Measurements from ENCODE around the gene PIGS.
"Not testable (repeated sequence)": the region's sequence is repeated elsewhere in the genome, so short reads cannot be mapped to it uniquely, and the experiment has no call there.

Gene PIGS

GRCh38 chr17:28578246-28579195, 7.2 kb upstream of the PIGS start:
- DNase-seq: no peak

GRCh38 chr17:28577466-28577824, 6.1 kb upstream of the PIGS start:
- no peak for DNase-seq

GRCh38 chr17:28576758-28577465, 5.6 kb upstream of the PIGS start, which contains the start of gene ALDOC:
Gene ALDOC (minus strand): TSS chr17:28576895. CDS start chr17:28575532, 1,363 bp downstream.
- peak; percentile 50 for DNase-seq

GRCh38 chr17:28576016-28576415, 4.7 kb upstream of the PIGS start:
- DNase-seq: not testable (repeated sequence)

- DNase-seq: no peak
These were observed 3.9 kb upstream of the PIGS start for GRCh38 chr17:28575126-28575795.

GRCh38 chr17:28574526-28574925, 3.2 kb upstream of the PIGS start:
- DNase-seq: no peak

- DNase-seq: no peak
These were observed 2.7 kb upstream of the PIGS start for GRCh38 chr17:28573966-28574480.

GRCh38 chr17:28573521-28573920, 2.2 kb upstream of the PIGS start:
- no peak for DNase-seq

GRCh38 chr17:28573040-28573380, 1.7 kb upstream of the PIGS start:
- DNase-seq: no peak

- no peak for DNase-seq
These were observed 1.1 kb upstream of the PIGS start for GRCh38 chr17:28572259-28573039.

GRCh38 chr17:28570716-28571360, 486 bp downstream of the PIGS start:
- no peak for DNase-seq

- DNase-seq: no peak
These were observed 1.9 kb downstream of the PIGS start for GRCh38 chr17:28569446-28569845.

GRCh38 chr17:28567604-28568003, 3.7 kb downstream of the PIGS start:
- DNase-seq: no peak

- no peak for DNase-seq
These were observed 7.8 kb downstream of the PIGS start for GRCh38 chr17:28563475-28563874.

GRCh38 chr17:28555022-28555421, 16.3 kb downstream of the PIGS start:
- DNase-seq: no peak

- no peak for DNase-seq
These were observed 16.8 kb downstream of the PIGS start for GRCh38 chr17:28554565-28554964.

GRCh38 chr17:28553000-28553505, 18.3 kb downstream of the PIGS start:
- DNase-seq: no peak

GRCh38 chr17:28552176-28552999, 18.9 kb downstream of the PIGS start, which contains the start of gene UNC119:
Gene UNC119 (minus strand): TSS chr17:28552624. CDS start chr17:28552557, 67 bp downstream.
- no peak for DNase-seq

GRCh38 chr17:28551421-28552175, 19.7 kb downstream of the PIGS start:
- no peak for DNase-seq

- no peak for DNase-seq
These were observed 20.5 kb downstream of the PIGS start for GRCh38 chr17:28550858-28551257.
